Activated T-helper 9 cell treated with anti-CD3 and anti-CD28 coated beads, Interleukin-2, amount 50 U/mL, for 16 hours (primary cell): ENCODE measurements around the gene NUP133.
"Not testable (repeated sequence)": the region's sequence is repeated elsewhere in the genome, so short reads cannot be mapped to it uniquely, and the experiment has no call there.

Experiments
- DNase-seq: peaks from one replicate; pipeline ENCODE4 v3.0.0-alpha.2; 2020; ENCODE audit warnings: low read depth

NUP133 gene

DNA sequence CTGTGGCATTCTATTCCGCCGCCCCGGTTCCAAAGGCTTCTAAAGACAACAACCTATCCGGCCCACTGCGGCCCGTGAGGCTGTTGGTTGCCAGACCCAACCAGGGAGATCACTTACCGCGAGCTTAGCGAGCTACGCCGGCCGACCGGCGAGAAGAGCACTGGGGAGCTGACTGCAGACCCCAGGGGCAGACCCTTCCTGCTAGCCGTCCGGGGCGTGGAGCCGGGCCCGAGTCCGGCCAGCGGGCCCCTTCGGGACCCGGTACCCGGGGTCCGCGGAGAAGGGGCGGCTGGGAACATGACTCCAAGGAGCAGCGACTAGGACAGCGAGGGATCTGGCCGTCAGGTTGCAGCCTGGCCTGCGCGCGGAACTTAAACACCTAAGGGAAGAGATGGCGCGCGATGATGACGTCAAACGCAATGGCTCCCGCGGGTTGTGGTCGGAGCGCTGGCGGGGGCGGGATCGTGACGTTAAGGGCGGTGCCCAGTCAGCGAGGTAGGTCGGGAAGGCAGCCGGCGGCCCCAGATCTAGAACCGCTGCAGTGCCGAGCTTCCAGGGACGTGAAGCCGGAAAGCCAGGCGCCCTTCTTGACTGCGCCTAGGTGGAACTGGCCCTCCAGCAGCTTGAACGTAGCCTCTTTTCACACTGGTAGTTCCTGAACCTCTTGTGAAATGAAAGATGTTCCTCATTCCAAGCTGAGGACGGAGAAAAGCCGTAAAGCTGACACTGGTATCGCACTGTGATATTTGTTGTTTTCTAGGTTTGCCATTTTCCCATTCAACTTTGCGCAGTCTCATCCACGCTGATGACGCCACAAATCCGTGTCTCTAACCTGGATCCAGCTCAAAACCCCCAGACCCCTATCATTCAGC lies at the start of gene NUP133:
Gene NUP133 (minus strand): TSS at position 391 of the 872 bp plus-strand sequence. CDS start 92 bp downstream, at position 299.
- peak; percentile 98 for DNase-seq

GRCh38 chr1:229557200-229557850 lies 49.2 kb upstream of the NUP133 start:
- DNase-seq = no peak

- DNase-seq = no peak
Observed at GRCh38 chr1:229554886-229555621, 46.9 kb upstream of the NUP133 start.

DNA sequence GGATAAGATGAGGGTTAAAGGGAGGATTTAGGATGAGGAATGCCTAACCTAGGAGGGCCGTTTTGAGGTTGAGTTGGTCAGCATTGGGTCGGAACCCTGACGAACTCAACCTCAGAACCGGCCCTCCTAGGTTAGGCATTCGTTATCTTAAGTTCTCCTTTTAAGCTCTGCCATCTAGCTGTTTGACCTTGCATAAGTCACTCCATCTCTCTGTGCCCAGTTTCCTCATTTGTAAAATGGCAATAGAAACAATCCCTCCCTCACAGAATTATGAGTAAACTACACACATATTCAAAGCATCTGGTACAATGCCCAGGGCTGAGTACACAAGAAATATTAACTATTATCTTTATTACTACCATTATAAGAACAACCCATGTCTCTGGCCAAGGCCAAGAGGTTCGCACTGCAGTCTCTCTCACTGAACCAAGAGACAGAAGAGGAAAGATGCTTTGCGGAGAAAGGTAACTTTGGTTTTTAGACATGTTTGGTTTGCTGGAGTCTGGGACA lies 45.5 kb upstream of the NUP133 start:
- DNase-seq = no peak

DNA sequence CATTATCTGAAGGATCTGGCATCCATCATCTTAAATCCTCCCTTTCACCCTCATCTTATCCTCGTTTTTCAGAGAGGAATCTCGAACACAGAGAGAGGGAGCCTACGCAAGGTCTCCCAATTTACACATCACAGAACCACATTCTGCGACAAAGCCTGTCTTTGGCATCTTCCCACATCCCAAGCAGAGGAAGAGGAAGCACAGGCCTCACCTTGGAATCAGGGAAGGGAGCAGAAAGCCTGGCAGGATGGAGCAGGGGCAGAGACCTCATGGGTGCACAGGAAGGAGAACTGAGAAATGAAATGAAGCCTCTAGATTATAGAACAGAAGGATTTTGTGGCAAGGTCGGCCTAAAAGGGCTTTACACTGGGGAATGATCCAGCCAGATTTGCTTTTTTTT lies 44.6 kb upstream of the NUP133 start:
- no peak for DNase-seq

GRCh38 chr1:229550812-229551567 lies 42.8 kb upstream of the NUP133 start:
- DNase-seq = no peak

DNA sequence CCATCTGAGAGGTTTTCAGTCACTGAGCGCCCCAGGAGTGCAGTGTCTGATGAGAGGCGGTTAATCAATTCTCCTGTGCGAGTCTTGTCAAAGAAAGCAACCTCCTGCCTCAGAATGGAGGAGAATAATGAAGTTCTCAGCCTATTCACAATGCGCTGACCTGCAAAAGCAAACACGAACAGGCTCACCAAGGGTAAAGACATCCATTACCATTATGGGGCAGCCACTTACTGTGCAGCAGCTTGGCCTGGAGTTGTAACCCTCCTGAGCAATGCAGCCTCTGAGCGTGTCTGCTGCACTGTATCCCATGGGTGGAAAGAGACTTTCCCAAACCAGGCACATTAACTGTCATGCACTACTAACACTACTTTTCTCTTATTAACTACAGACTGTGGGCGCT lies 39.4 kb upstream of the NUP133 start:
- no peak for DNase-seq

DNA sequence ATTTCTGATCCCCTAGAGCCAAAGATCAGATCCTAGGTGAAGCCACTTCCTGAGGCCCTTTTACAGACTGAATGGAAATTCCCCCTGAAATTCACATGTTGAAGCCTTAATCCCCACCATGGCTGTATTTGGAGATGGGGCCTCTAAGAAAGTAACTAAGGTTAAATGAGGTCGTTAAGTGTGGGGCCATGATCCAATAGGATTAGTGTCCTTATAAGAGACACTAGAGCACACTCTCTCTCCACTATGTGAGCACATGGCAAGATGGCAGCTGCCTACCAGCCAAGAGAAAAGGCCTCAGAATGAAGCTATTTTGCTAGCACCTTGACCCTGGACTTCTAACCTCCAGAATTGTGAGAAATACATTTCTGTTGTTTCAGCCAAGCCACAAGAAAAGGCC lies 36.4 kb upstream of the NUP133 start:
- no peak for DNase-seq

DNA sequence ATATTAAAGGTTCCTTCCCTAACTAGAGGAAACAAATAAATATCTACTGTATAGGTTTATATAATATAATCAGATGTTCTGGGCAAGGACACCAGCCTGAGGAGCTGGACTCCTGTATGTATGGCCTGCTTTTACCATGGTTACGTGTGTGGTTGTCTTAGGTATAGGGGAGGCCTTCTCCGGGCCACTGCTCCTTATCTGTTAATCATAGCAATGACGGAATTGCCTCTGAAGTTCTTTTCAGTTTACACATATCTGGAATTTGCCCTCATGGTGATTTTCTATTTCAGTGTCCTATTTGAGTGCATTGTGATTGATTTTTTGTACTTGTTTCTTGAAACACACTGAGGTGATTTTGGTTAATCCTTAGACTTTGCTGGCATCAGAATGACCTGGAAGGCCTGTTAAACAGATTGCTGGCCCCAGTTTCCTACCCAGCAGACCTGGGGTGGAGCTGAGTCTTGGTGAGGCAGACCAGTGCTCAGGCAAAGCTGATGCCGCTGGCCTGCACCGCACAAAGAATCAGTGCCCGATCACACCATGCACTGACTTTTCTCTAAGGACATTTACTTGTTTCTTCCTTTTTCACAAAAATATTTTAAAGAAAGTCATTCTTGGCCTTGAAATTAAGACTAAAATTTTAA lies 31.8 kb upstream of the NUP133 start:
- DNase-seq = no peak

DNA sequence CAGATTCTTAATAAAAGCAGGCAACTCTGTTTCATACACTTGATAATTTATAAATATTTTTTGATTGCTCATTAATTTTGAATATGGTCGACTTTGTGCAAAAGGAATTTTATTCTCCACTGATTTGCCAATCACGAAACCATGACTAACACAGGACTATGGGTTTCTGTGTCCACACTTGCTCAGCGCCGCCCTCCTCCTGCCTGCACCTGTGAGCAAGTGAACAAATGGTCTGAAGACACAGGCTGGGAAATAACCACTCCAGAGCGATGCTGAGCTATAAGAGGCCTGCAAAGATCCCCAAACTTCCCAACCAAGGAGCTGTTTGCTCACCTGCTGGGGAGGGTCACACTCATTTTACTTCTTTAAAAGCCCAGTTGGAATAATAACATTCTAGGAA lies 30.8 kb upstream of the NUP133 start:
- no peak for DNase-seq

DNA sequence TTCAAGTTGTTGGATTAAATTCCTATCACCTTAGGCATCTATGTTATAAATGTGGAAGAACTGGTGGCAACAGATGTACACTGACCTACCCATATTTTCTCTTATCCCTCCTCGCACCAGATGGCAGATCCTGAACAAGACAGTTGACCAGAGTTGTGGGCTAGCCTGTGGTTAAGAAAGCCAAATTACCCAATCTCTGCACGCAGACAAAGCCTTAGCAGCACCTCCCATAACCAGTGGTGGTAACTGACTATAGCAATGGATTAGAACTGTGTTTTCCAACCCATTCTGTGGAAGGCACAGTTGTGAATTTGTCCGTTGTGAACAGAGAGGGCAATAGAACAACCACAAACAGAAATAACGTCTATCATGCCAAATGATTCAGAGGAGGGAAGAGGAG lies 29.8 kb upstream of the NUP133 start:
- no peak for DNase-seq

GRCh38 chr1:229536982-229537381 lies 28.8 kb upstream of the NUP133 start:
- no peak for DNase-seq

DNA sequence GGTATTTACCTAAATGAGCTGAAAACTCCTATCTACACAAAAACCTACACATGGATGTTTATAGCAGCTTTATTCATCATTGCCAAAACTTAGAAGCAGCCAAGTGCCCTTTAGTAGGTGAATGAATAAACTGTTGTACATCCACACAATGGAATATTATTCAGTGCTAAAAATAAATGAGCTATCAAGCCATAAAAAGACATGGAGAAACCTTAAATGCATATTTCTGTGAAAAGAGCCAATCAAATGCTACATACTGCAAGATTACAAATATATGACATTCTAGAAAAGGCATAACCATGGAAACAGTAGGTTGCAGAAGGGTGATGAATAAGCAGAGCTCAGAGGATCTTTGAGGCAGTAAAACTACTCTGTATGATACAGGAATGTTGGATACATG lies 27.1 kb upstream of the NUP133 start:
- DNase-seq = no peak

GRCh38 chr1:229531326-229531725 lies 23.2 kb upstream of the NUP133 start:
- DNase-seq = no peak

- DNase-seq = no peak
Observed at GRCh38 chr1:229529639-229530038, 21.5 kb upstream of the NUP133 start.

DNA sequence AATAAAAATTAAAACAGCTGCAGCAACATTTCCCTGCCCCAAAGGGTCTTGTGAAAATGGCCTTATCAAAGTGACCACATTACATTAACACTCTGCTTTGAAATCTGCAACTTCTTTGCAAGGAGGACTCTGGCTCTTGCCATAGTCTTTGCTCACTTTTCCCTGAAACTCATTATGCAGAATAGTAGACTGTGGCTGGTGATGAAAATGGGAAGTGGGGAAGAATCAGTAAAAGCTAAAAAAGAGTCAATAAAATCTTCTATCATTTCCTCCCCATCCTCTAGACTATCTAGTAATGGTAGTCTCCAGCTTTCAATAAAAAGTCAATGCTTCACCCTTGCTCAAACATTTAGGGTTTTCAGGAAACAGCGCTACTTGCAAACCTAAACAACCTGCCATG lies 18.6 kb upstream of the NUP133 start:
- DNase-seq = no peak

DNA sequence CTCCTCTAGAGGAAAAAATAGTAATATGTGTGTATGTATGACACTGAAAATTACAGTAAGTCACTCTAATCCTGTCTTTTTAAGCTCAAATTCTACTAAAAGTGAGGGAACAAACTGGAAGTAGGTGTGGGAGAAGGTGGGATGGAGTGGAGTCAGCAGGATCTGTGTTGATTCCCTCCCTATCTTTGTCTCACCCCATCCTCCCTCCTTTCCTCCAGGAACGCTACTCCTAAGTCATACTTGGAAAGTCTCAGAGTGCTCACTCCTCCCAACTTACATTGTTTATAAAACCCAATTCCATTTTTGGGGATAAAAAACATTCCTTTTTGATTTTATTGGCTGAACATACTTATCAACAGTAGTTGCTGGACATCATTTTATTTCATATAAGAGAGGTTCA lies 14.9 kb upstream of the NUP133 start:
- no peak for DNase-seq

DNA sequence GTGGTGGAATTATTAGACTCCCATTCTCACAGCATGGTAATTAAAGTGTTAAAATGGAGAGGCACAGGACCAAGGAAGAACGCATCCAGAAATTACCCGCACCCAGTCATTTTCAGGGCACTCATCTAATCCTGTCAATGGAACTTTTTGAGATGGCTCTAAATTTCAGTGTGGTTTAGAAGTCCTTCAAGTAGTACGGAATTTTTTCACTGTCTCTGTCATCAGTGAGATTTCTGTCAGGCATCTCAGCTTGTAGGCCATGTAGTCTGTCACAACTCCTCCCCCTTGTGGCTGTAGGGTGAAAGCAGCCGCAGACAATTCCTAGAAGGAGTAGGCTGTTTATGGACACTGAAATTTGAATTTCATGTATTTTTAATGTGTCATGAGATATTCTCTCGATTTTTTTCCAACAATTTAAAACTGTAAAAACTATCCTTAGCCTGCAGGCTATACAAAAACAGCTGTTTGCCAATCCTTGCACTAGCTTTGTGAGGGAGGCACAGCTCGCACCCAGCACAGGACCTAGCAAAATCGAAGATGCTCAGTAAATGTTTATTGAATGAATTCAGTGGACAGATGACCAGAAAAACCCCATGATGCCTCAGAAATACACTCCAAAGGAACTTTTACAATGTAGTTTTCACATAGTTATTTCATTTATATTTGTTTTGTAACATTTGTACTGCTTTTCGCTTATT lies 6.6 kb upstream of the NUP133 start:
- peak; percentile 27 for DNase-seq

GRCh38 chr1:229511625-229512024 lies 3.5 kb upstream of the NUP133 start:
- not testable (repeated sequence) for DNase-seq

- DNase-seq = not testable (repeated sequence)
Observed at GRCh38 chr1:229511201-229511600, 3.1 kb upstream of the NUP133 start.

- no peak for DNase-seq
Observed at GRCh38 chr1:229509576-229509975, 1.4 kb upstream of the NUP133 start.
